HFFc6 (cell line): ENCODE measurements around the gene MAP3K9. TPM values are rescaled to one million over a fixed set of nuclear protein-coding genes. Genes with fewer than 3 reads are reported as not detected.
"Not testable (repeated sequence)": the region's sequence is repeated elsewhere in the genome, so short reads cannot be mapped to it uniquely, and the experiment has no call there.

ENCODE experiments used
- DNase-seq: peaks from one replicate; pipeline ENCODE4 v3.0.0-alpha.2; 2018
- H3K27ac Mint-ChIP-seq: 2 replicates; pipeline ENCODE4 v1.8.0; 2020; ENCODE audit warnings: mild to moderate bottlenecking, mixed read lengths
- H3K27me3 Mint-ChIP-seq: 2 replicates; pipeline ENCODE4 v1.8.0; 2021; ENCODE audit warnings: mild to moderate bottlenecking, moderate library complexity, mixed read lengths; ENCODE audit not compliant: insufficient read depth
- H3K36me3 Mint-ChIP-seq: 2 replicates; pipeline ENCODE4 v1.8.0; 2021; ENCODE audit warnings: low read depth, mixed read lengths
- H3K4me1 Mint-ChIP-seq: 2 replicates; pipeline ENCODE4 v1.8.0; 2020; ENCODE audit warnings: low read depth, mixed read lengths
- H3K4me3 Mint-ChIP-seq: 2 replicates; pipeline ENCODE4 v1.8.0; 2020; ENCODE audit warnings: mild to moderate bottlenecking, moderate library complexity, mixed read lengths
- H3K9me3 Mint-ChIP-seq: 2 replicates; pipeline ENCODE4 v1.8.0; 2020; ENCODE audit warnings: mild to moderate bottlenecking, mixed read lengths
- long read RNA-seq: library from polyadenylated mRNA; unstranded; transcript quantifications from one replicate; pipeline ENCODE4 v2.0.0, GENCODE V29; 2019
- total RNA-seq, 6 experiments: library from RNA; stranded (reverse); fragmentation: NEBNext Ultra II Directional; extraction: Animal tissue kit (Norgen Biotek cat#: 25700); gene quantifications; 2 replicates in 1 of 6; 3 replicates in 5 of 6; pipeline ENCODE4 v1.2.3, GENCODE V29; 2021
- TF ChIP-seq, protein P1 (sequence below): fragments of 200-600 bp; sonication (generic); IDR thresholded peaks from 2 replicates; pipeline ENCODE4 v1.5.0; 2021; ENCODE audit warnings: antibody characterized with exemption, mild to moderate bottlenecking

The MAP3K9 gene
- under 1 TPM; 0.24 to 0.51 (median 0.31) TPM for total RNA-seq
- long read RNA-seq = 0 reads

DNA sequence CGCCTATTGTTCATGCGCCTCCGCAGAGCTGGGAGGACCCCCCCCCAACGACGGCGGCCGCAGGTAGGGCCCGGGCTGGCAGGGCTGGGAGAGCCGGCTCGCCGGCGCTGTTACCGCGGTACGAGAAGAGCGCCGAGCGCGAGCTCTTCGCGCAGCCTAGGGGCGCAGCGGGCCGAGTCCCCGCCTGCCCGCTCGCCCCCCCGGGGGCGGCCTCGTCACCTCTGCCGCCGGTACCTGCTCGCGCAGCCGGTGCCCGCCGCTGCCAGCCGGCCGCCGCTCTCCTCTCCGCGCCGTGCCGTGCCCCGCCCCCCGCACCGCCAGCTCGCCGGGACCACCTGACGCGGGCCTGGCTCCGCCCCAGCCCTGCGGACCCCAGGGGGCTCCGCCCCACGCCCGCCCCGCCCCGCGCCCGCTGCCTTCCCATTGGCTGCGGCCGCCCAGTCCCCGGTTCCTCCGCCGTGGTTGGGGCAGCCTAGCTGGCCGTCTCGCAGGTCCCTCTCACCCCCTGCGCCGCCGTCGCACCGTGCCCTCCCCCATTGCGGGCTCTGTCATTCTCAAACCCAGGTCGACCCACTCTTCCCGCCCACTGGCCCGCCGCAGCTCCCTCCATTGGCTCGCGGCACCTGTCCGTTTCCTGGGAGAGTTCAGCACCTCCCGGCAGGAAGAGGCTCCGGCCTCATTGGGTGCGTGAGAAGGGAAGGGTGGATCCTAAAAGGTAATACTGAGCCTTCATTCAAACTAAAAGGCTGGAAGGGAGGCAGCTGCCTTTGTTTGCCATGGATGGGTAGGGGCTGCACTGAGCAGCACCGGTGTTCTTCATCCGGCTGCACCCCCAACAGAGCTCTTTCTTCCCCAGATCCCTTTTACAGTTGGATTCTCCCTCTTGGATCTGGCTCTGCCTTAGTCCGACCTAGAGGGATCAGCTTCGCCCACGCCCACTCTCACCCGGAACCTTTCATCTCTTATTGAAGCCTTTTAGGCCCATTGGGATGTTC is at the start of gene MAP3K9:
Gene MAP3K9 (minus strand): TSS at position 289 of the 995 bp plus-strand sequence. CDS start 342 bp downstream, outside the sequence.
- H3K36me3 Mint-ChIP-seq = no peaks in the 10 kb centered on the region
- no peak within 1 kb of the TSS for H3K27ac Mint-ChIP-seq
- H3K27me3 Mint-ChIP-seq = peaks cover 14% of the 10 kb centered on the region
- peak; percentile 39 for DNase-seq
- H3K4me1 Mint-ChIP-seq = peaks cover 5% of the 10 kb centered on the region; the same call in 1 of the 2 replicates
- peak within 1 kb of the TSS; percentile 6 for H3K4me3 Mint-ChIP-seq
- TF ChIP-seq, protein P1, sequence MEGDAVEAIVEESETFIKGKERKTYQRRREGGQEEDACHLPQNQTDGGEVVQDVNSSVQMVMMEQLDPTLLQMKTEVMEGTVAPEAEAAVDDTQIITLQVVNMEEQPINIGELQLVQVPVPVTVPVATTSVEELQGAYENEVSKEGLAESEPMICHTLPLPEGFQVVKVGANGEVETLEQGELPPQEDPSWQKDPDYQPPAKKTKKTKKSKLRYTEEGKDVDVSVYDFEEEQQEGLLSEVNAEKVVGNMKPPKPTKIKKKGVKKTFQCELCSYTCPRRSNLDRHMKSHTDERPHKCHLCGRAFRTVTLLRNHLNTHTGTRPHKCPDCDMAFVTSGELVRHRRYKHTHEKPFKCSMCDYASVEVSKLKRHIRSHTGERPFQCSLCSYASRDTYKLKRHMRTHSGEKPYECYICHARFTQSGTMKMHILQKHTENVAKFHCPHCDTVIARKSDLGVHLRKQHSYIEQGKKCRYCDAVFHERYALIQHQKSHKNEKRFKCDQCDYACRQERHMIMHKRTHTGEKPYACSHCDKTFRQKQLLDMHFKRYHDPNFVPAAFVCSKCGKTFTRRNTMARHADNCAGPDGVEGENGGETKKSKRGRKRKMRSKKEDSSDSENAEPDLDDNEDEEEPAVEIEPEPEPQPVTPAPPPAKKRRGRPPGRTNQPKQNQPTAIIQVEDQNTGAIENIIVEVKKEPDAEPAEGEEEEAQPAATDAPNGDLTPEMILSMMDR = no peak
- no peaks in the 10 kb centered on the region for H3K9me3 Mint-ChIP-seq

DNA sequence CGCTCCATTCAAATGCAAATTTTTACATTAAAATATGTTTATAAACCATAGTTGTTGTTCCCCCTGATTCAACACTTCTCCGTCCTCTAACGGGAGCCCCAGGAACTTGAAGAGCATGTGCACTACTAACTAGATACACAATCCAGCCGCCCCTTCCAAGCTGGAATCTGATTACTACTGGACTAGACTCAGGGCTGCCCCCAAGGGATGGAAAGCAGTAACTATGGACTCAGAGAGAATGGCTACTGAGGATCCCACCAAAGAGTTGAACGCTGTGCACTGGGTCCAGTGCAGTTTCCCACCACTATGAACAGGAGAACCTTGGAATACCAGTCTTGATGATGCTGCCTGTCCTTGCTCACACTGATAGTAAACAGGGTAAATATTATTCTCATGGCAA is 49.3 kb upstream of the MAP3K9 start:
- Mint-ChIP-seq H3K4me1 (peaks cover 47% of the 10 kb centered on the region), H3K36me3 (no peaks in the 10 kb centered on the region), H3K27ac (no peak overlapping the region), H3K27me3 (no peaks in the 10 kb centered on the region), H3K9me3 (no peaks in the 10 kb centered on the region), H3K4me3 (no peak overlapping the region)
- TF ChIP-seq, protein P1 = peak; percentile 32
- DNase-seq = no peak

DNA sequence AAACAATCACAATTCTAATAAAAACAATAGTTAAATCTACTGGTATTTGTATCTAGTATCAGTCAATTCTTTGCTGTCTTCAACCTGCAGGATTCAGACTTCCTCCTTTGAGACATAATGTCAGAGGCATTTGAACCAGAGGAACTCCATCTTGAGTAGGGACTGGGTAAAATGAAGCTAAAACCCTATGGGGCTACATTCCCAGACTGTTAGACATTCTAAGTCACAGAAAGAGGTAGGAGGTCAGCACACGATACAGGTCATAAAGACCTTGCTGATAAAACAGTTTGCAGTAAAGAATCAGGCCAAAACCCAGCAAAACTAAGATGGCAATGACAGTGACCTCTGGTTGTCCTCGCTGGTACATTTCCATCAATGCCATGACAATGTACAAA is 48.2 kb upstream of the MAP3K9 start:
- no peaks in the 10 kb centered on the region for H3K27me3 Mint-ChIP-seq
- no peaks in the 10 kb centered on the region for H3K36me3 Mint-ChIP-seq
- H3K9me3 Mint-ChIP-seq = no peaks in the 10 kb centered on the region
- H3K4me1 Mint-ChIP-seq = peaks cover 51% of the 10 kb centered on the region
- peak overlapping the region; percentile 58; the same call in 1 of the 2 replicates for H3K4me3 Mint-ChIP-seq
- no peak for DNase-seq
- H3K27ac Mint-ChIP-seq = peak overlapping the region; percentile 83
- TF ChIP-seq, protein P1 = no peak

DNA sequence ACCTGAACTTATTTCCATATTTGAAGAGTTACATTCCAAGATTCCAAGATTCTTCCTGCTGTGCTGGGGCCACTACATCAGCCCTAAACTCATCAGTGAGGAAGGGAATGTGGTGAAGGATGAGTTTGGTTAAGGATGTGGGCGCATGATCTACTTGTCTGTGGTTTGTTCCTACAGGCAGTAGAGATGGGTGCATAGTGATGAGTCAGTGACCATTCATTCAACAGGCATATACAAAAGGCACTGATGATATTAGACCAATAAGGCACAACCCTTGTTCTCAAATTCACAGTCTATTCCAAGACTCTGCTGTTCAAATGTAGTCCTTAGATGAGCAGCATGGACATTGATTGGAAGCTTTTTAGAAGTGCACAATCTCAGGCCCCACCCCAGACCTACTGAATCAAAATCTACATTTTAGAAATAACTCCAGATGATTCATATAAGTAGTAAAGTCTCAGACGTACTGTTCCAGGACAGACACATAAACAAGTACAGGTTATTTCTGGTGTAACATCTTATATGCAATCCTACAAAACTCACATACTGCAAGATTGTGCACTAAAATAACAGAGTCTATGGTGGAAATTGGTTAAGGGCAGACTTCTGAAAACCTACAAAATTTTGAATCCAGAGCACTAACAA is 47.7 kb upstream of the MAP3K9 start:
- Mint-ChIP-seq H3K4me1 (peaks cover 56% of the 10 kb centered on the region), H3K36me3 (no peaks in the 10 kb centered on the region), H3K9me3 (no peaks in the 10 kb centered on the region), H3K27ac (peak overlapping the region; percentile 83), H3K4me3 (peak overlapping the region; percentile 58; the same call in 1 of the 2 replicates), H3K27me3 (no peaks in the 10 kb centered on the region)
- TF ChIP-seq, protein P1 = no peak
- DNase-seq = peak; percentile 93

DNA sequence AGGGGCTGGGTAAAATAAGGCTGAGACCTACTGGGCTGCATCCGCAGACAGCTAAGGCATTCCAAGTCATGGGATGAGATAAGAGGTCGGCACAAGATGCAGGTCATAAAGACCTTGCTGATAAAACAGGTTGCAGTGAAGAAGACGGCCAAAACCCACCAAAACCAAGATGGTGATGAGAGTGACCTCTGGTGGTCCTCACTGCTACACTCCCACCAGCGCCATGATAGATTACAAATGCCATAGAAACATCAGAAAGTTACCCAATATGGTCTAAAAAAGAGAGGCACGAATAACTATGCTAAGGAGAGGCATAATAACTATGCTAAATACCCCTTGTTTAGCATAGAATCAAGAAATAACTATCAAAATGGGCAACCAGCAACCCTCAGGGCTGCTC is 46.2 kb upstream of the MAP3K9 start:
- no peaks in the 10 kb centered on the region for H3K27me3 Mint-ChIP-seq
- H3K4me1 Mint-ChIP-seq = peaks cover 58% of the 10 kb centered on the region
- TF ChIP-seq, protein P1 = peak; percentile 20; the same call in 1 of the 2 replicates
- no peak for DNase-seq
- H3K36me3 Mint-ChIP-seq = no peaks in the 10 kb centered on the region
- H3K4me3 Mint-ChIP-seq = no peak overlapping the region
- no peak overlapping the region for H3K27ac Mint-ChIP-seq
- H3K9me3 Mint-ChIP-seq = no peaks in the 10 kb centered on the region

DNA sequence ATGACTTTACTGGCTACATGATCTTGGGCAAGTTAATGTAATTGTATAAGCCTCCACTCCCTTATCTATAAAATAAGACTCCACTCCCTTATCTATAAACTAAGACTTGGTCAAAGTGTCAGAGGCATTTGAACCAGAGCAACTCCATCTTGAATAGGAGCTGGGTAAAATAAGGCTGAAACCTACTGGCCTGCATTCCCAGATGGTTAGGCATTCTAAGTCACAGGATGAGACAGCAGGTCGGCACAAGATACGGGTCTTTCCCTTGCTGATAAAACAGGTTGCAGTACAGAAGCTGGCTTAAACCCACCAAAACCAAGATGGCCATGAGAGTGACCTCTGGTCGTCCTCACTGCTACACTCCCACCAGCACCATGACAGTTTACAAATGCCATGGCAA is 44.3 kb upstream of the MAP3K9 start:
- H3K9me3 Mint-ChIP-seq, DNase-seq, H3K36me3 Mint-ChIP-seq, H3K27ac Mint-ChIP-seq, H3K4me3 Mint-ChIP-seq, H3K27me3 Mint-ChIP-seq: not testable (repeated sequence)
- peaks cover 50% of the 10 kb centered on the region for H3K4me1 Mint-ChIP-seq
